HG03039 (cell line): ENCODE measurements around the gene ETF1.

ENCODE experiments used
- ATAC-seq: cut with Tn5 transposase; IDR thresholded peaks from one replicate; pipeline ENCODE4 v1.9.1; 2021; ENCODE audit warnings: mild to moderate bottlenecking, moderate library complexity; ENCODE audit not compliant: unreplicated experiment

Gene ETF1

GRCh38 chr5:138563340-138564118 is 20.5 kb upstream of the ETF1 start:
- ATAC-seq = no peak

GRCh38 chr5:138560971-138561370 is 17.9 kb upstream of the ETF1 start:
- ATAC-seq = no peak

- ATAC-seq = no peak
These were observed 16.9 kb upstream of the ETF1 start for GRCh38 chr5:138559937-138560336.

GRCh38 chr5:138557677-138558076 is 14.6 kb upstream of the ETF1 start:
- no peak for ATAC-seq

- ATAC-seq = no peak
These were observed 11.1 kb upstream of the ETF1 start for GRCh38 chr5:138554143-138554542.

- no peak for ATAC-seq
These were observed 10.5 kb upstream of the ETF1 start for GRCh38 chr5:138553437-138554095.

- no peak for ATAC-seq
These were observed 9.6 kb upstream of the ETF1 start for GRCh38 chr5:138552657-138553056.

- ATAC-seq = no peak
These were observed 6.4 kb upstream of the ETF1 start for GRCh38 chr5:138549414-138549813.

GRCh38 chr5:138545919-138546562 is 3.0 kb upstream of the ETF1 start:
- ATAC-seq = no peak

- ATAC-seq = no peak
These were observed 1.4 kb upstream of the ETF1 start for GRCh38 chr5:138544181-138545134.

- no peak for ATAC-seq
These were observed 681 bp upstream of the ETF1 start for GRCh38 chr5:138543730-138544104.

- ATAC-seq = no peak
These were observed 668 bp downstream of the ETF1 start for GRCh38 chr5:138542180-138542955.

GRCh38 chr5:138541511-138542179 is 1.4 kb downstream of the ETF1 start:
- no peak for ATAC-seq

GRCh38 chr5:138539791-138540190 is 3.2 kb downstream of the ETF1 start:
- no peak for ATAC-seq

- ATAC-seq = no peak
These were observed 4.0 kb downstream of the ETF1 start for GRCh38 chr5:138538943-138539627.

- ATAC-seq = no peak
These were observed 6.2 kb downstream of the ETF1 start for GRCh38 chr5:138536665-138537315.

- ATAC-seq = no peak
These were observed 6.8 kb downstream of the ETF1 start for GRCh38 chr5:138536215-138536614.
